Endothelial cell of umbilical vein (primary cell): ENCODE measurements around the gene SLC35G3.

Experiments
- CTCF ChIP-seq, 2 donors: IDR thresholded peaks; 1 replicate in 1 of 2; 2 replicates in 1 of 2; pipeline ENCODE4 v1.5.1; 2011; ENCODE audit warnings: low read length in 2 of 2, mild to moderate bottlenecking in 2 of 2, moderate library complexity in 2 of 2, control low read depth in 1 of 2, inconsistent platforms in 1 of 2, low read depth in 1 of 2; ENCODE audit not compliant: insufficient read depth in 1 of 2; ENCODE audit errors: extremely low read depth in 1 of 2
- EZH2 ChIP-seq: IDR thresholded peaks from 2 replicates; pipeline ENCODE4 v1.6.1; 2012; ENCODE audit warnings: borderline replicate concordance, low read depth, mild to moderate bottlenecking, moderate library complexity, low read length, inconsistent platforms; ENCODE audit not compliant: severe bottlenecking
- POLR2A ChIP-seq: IDR thresholded peaks from 2 replicates; pipeline ENCODE4 v1.6.1; 2012; ENCODE audit warnings: low read depth, mild to moderate bottlenecking, control low read depth, low read length
- POLR2AphosphoS5 ChIP-seq: IDR thresholded peaks from 2 replicates; pipeline ENCODE4 v1.6.1; 2012; ENCODE audit warnings: low read depth, mild to moderate bottlenecking, control low read depth, low read length, moderate library complexity; ENCODE audit not compliant: insufficient read depth
- TF ChIP-seq, protein P1 (sequence below): IDR thresholded peaks from 2 replicates; pipeline ENCODE4 v1.6.1; 2011; ENCODE audit not compliant: insufficient read depth, insufficient read length

DNA sequence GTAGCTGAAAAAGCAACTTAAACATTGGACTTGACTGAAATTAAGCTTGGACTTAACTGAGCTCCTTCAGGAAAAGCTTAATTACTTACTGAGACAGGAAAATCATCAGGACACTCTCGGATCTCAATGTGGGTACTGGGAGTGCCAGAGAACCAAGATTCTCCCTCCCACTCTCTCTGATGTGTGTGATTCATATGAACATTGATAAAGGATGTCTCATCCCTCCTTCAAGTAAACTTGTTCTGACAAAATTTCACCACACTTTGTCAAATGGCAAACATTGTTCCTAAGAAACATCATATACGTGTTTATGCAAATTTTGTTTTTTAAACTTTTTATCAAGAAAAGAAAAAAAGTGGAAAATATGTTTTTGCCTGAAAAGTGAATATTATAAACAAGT, 44.6 kb upstream of the SLC35G3 start:
- TF ChIP-seq CTCF (IDR thresholded peaks at IDR 0.05; ENCODE audit: extremely low read depth in 1 of 2, insufficient read depth in 1 of 2, low read depth in 1 of 2, low read length in 2 of 2) (no peak), POLR2A (no peak), EZH2 (no peak), POLR2AphosphoS5 (no peak)
- TF ChIP-seq, protein P1, sequence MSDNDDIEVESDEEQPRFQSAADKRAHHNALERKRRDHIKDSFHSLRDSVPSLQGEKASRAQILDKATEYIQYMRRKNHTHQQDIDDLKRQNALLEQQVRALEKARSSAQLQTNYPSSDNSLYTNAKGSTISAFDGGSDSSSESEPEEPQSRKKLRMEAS, result no peak
